ENCODE results near the gene NFKBIE.
"Not testable (repeated sequence)": the region's sequence is repeated elsewhere in the genome, so short reads cannot be mapped to it uniquely, and the experiment has no call there.

NFKBIE gene

GRCh38 chr6:44232676-44233566, 32.4 kb downstream of the NFKBIE start:
- Histone ChIP-seq H3K4me3 (ENCODE audit: low read length in 2 of 2) (no peak overlapping the region), H3K9ac (ENCODE audit: low read depth in 1 of 2, low read length in 2 of 2) (no peak overlapping the region), H3K4me1 (ENCODE audit: control insufficient read depth in 2 of 2, insufficient read depth in 2 of 2, low read length in 2 of 2) (peaks cover 19 to 21% of the 10 kb centered on the region in 2 donors), H3K27me3 (ENCODE audit: control insufficient read depth in 2 of 2, insufficient read depth in 2 of 2, low read length in 2 of 2) (no peaks in the 10 kb centered on the region), H3K9me3 (ENCODE audit: control insufficient read depth in 2 of 2, low read length in 2 of 2) (no peaks in the 10 kb centered on the region), H3K27ac (ENCODE audit: low read depth in 2 of 2, low read length in 2 of 2) (peak overlapping the region in 1 of 2 donors; percentile 38), H3K36me3 (ENCODE audit: control insufficient read depth in 2 of 2, insufficient read depth in 2 of 2, low read length in 2 of 2) (peaks cover 0 to 3% of the 10 kb centered on the region in 2 donors)

GRCh38 chr6:44231426-44231825, 33.9 kb downstream of the NFKBIE start:
- H3K4me1 ChIP-seq (ENCODE audit: control insufficient read depth in 2 of 2, insufficient read depth in 2 of 2, low read length in 2 of 2) = peaks cover 13% of the 10 kb centered on the region in 2 donors
- not testable (repeated sequence) for H3K27me3 ChIP-seq (ENCODE audit: control insufficient read depth in 2 of 2, insufficient read depth in 2 of 2, low read length in 2 of 2); H3K27ac ChIP-seq (ENCODE audit: low read depth in 2 of 2, low read length in 2 of 2); H3K4me3 ChIP-seq (ENCODE audit: low read length in 2 of 2); H3K9me3 ChIP-seq (ENCODE audit: control insufficient read depth in 2 of 2, low read length in 2 of 2); H3K36me3 ChIP-seq (ENCODE audit: control insufficient read depth in 2 of 2, insufficient read depth in 2 of 2, low read length in 2 of 2); H3K9ac ChIP-seq (ENCODE audit: low read depth in 1 of 2, low read length in 2 of 2)

GRCh38 chr6:44230034-44230675, 35.2 kb downstream of the NFKBIE start:
- Histone ChIP-seq H3K4me3 (ENCODE audit: low read length in 2 of 2) (no peak overlapping the region), H3K9ac (ENCODE audit: low read depth in 1 of 2, low read length in 2 of 2) (no peak overlapping the region), H3K9me3 (ENCODE audit: control insufficient read depth in 2 of 2, low read length in 2 of 2) (no peaks in the 10 kb centered on the region), H3K36me3 (ENCODE audit: control insufficient read depth in 2 of 2, insufficient read depth in 2 of 2, low read length in 2 of 2) (peaks cover 0 to 3% of the 10 kb centered on the region in 2 donors), H3K27me3 (ENCODE audit: control insufficient read depth in 2 of 2, insufficient read depth in 2 of 2, low read length in 2 of 2) (no peaks in the 10 kb centered on the region), H3K27ac (ENCODE audit: low read depth in 2 of 2, low read length in 2 of 2) (no peak overlapping the region), H3K4me1 (ENCODE audit: control insufficient read depth in 2 of 2, insufficient read depth in 2 of 2, low read length in 2 of 2) (peaks cover 13 to 16% of the 10 kb centered on the region in 2 donors)

GRCh38 chr6:44229376-44230033, 35.8 kb downstream of the NFKBIE start:
- H3K27ac ChIP-seq (ENCODE audit: low read depth in 2 of 2, low read length in 2 of 2) = no peak overlapping the region
- no peak overlapping the region for H3K4me3 ChIP-seq (ENCODE audit: low read length in 2 of 2)
- no peaks in the 10 kb centered on the region for H3K27me3 ChIP-seq (ENCODE audit: control insufficient read depth in 2 of 2, insufficient read depth in 2 of 2, low read length in 2 of 2)
- peaks cover 0 to 3% of the 10 kb centered on the region in 2 donors for H3K36me3 ChIP-seq (ENCODE audit: control insufficient read depth in 2 of 2, insufficient read depth in 2 of 2, low read length in 2 of 2)
- no peak overlapping the region for H3K9ac ChIP-seq (ENCODE audit: low read depth in 1 of 2, low read length in 2 of 2)
- peaks cover 7 to 10% of the 10 kb centered on the region in 2 donors for H3K4me1 ChIP-seq (ENCODE audit: control insufficient read depth in 2 of 2, insufficient read depth in 2 of 2, low read length in 2 of 2)
- H3K9me3 ChIP-seq (ENCODE audit: control insufficient read depth in 2 of 2, low read length in 2 of 2) = no peaks in the 10 kb centered on the region

GRCh38 chr6:44228836-44229235, 36.5 kb downstream of the NFKBIE start:
- no peaks in the 10 kb centered on the region for H3K9me3 ChIP-seq (ENCODE audit: control insufficient read depth in 2 of 2, low read length in 2 of 2)
- no peak overlapping the region for H3K27ac ChIP-seq (ENCODE audit: low read depth in 2 of 2, low read length in 2 of 2)
- no peaks in the 10 kb centered on the region for H3K27me3 ChIP-seq (ENCODE audit: control insufficient read depth in 2 of 2, insufficient read depth in 2 of 2, low read length in 2 of 2)
- peaks cover 8 to 10% of the 10 kb centered on the region in 2 donors for H3K4me1 ChIP-seq (ENCODE audit: control insufficient read depth in 2 of 2, insufficient read depth in 2 of 2, low read length in 2 of 2)
- H3K36me3 ChIP-seq (ENCODE audit: control insufficient read depth in 2 of 2, insufficient read depth in 2 of 2, low read length in 2 of 2) = peaks cover 0 to 3% of the 10 kb centered on the region in 2 donors
- no peak overlapping the region for H3K4me3 ChIP-seq (ENCODE audit: low read length in 2 of 2)
- H3K9ac ChIP-seq (ENCODE audit: low read depth in 1 of 2, low read length in 2 of 2) = no peak overlapping the region

GRCh38 chr6:44228433-44228832, 36.9 kb downstream of the NFKBIE start:
- Histone ChIP-seq H3K9ac (ENCODE audit: low read depth in 1 of 2, low read length in 2 of 2) (no peak overlapping the region), H3K27me3 (ENCODE audit: control insufficient read depth in 2 of 2, insufficient read depth in 2 of 2, low read length in 2 of 2) (no peaks in the 10 kb centered on the region), H3K36me3 (ENCODE audit: control insufficient read depth in 2 of 2, insufficient read depth in 2 of 2, low read length in 2 of 2) (peaks cover 0 to 3% of the 10 kb centered on the region in 2 donors), H3K27ac (ENCODE audit: low read depth in 2 of 2, low read length in 2 of 2) (no peak overlapping the region), H3K4me3 (ENCODE audit: low read length in 2 of 2) (no peak overlapping the region), H3K4me1 (ENCODE audit: control insufficient read depth in 2 of 2, insufficient read depth in 2 of 2, low read length in 2 of 2) (peaks cover 6 to 11% of the 10 kb centered on the region in 2 donors), H3K9me3 (ENCODE audit: control insufficient read depth in 2 of 2, low read length in 2 of 2) (no peaks in the 10 kb centered on the region)

GRCh38 chr6:44228031-44228430, 37.3 kb downstream of the NFKBIE start:
- peaks cover 6 to 11% of the 10 kb centered on the region in 2 donors for H3K4me1 ChIP-seq (ENCODE audit: control insufficient read depth in 2 of 2, insufficient read depth in 2 of 2, low read length in 2 of 2)
- H3K9ac ChIP-seq (ENCODE audit: low read depth in 1 of 2, low read length in 2 of 2) = no peak overlapping the region
- no peaks in the 10 kb centered on the region for H3K27me3 ChIP-seq (ENCODE audit: control insufficient read depth in 2 of 2, insufficient read depth in 2 of 2, low read length in 2 of 2)
- no peak overlapping the region for H3K4me3 ChIP-seq (ENCODE audit: low read length in 2 of 2)
- no peaks in the 10 kb centered on the region for H3K9me3 ChIP-seq (ENCODE audit: control insufficient read depth in 2 of 2, low read length in 2 of 2)
- peaks cover 0 to 3% of the 10 kb centered on the region in 2 donors for H3K36me3 ChIP-seq (ENCODE audit: control insufficient read depth in 2 of 2, insufficient read depth in 2 of 2, low read length in 2 of 2)
- no peak overlapping the region for H3K27ac ChIP-seq (ENCODE audit: low read depth in 2 of 2, low read length in 2 of 2)

GRCh38 chr6:44227148-44227793, 38.1 kb downstream of the NFKBIE start:
- H3K9me3 ChIP-seq (ENCODE audit: control insufficient read depth in 2 of 2, low read length in 2 of 2) = no peaks in the 10 kb centered on the region
- H3K36me3 ChIP-seq (ENCODE audit: control insufficient read depth in 2 of 2, insufficient read depth in 2 of 2, low read length in 2 of 2) = peaks cover 0 to 3% of the 10 kb centered on the region in 2 donors
- peaks cover 12 to 15% of the 10 kb centered on the region in 2 donors for H3K4me1 ChIP-seq (ENCODE audit: control insufficient read depth in 2 of 2, insufficient read depth in 2 of 2, low read length in 2 of 2)
- H3K27me3 ChIP-seq (ENCODE audit: control insufficient read depth in 2 of 2, insufficient read depth in 2 of 2, low read length in 2 of 2) = no peaks in the 10 kb centered on the region
- no peak overlapping the region for H3K4me3 ChIP-seq (ENCODE audit: low read length in 2 of 2)
- no peak overlapping the region for H3K9ac ChIP-seq (ENCODE audit: low read depth in 1 of 2, low read length in 2 of 2)
- peak overlapping the region in 1 of 2 donors; percentile 32 for H3K27ac ChIP-seq (ENCODE audit: low read depth in 2 of 2, low read length in 2 of 2)

GRCh38 chr6:44226368-44227147, 38.8 kb downstream of the NFKBIE start:
- H3K4me1 ChIP-seq (ENCODE audit: control insufficient read depth in 2 of 2, insufficient read depth in 2 of 2, low read length in 2 of 2) = peaks cover 18 to 20% of the 10 kb centered on the region in 2 donors

More at GRCh38 chr6:44226368-44227147, 38.8 kb downstream of the NFKBIE start:
- peaks cover 0 to 3% of the 10 kb centered on the region in 2 donors for H3K36me3 ChIP-seq (ENCODE audit: control insufficient read depth in 2 of 2, insufficient read depth in 2 of 2, low read length in 2 of 2)
- no peaks in the 10 kb centered on the region for H3K9me3 ChIP-seq (ENCODE audit: control insufficient read depth in 2 of 2, low read length in 2 of 2)
- H3K4me3 ChIP-seq (ENCODE audit: low read length in 2 of 2) = no peak overlapping the region
- H3K27ac ChIP-seq (ENCODE audit: low read depth in 2 of 2, low read length in 2 of 2) = peak overlapping the region in 1 of 2 donors; percentile 40
- no peak overlapping the region for H3K9ac ChIP-seq (ENCODE audit: low read depth in 1 of 2, low read length in 2 of 2)
- no peaks in the 10 kb centered on the region for H3K27me3 ChIP-seq (ENCODE audit: control insufficient read depth in 2 of 2, insufficient read depth in 2 of 2, low read length in 2 of 2)
